Transverse colon (tissue), 4 donors: ENCODE data around the gene NCMAP. TPM values are rescaled to one million over a fixed set of nuclear protein-coding genes. Genes with fewer than 3 reads are reported as not detected.

Experiments
- DNase-seq: peaks from one replicate; pipeline ENCODE4 v3.0.0-alpha.2; 2019
- H3K27ac ChIP-seq, 4 donors: fragments of 200-600 bp; sonication (generic); 2 replicates each; pipeline ENCODE4 v1.5.1; 2016 to 2018; ENCODE audit warnings: inconsistent platforms in 4 of 4
- H3K27me3 ChIP-seq: fragments of 200-600 bp; sonication (generic); 2 replicates; pipeline ENCODE4 v1.5.1; 2017; ENCODE audit warnings: inconsistent platforms
- H3K36me3 ChIP-seq, 4 donors: fragments of 200-600 bp; sonication (generic); 2 replicates each; pipeline ENCODE4 v1.5.1; 2017 to 2019; ENCODE audit warnings: inconsistent platforms in 4 of 4
- H3K4me1 ChIP-seq, 4 donors: fragments of 200-600 bp; sonication (generic); 2 replicates each; pipeline ENCODE4 v1.5.1; 2017 to 2020; ENCODE audit warnings: inconsistent platforms in 4 of 4
- H3K4me3 ChIP-seq, 4 donors: fragments of 200-600 bp; sonication (generic); 1 replicate in 1 of 4; 2 replicates in 3 of 4; pipeline versions ENCODE4 v1.5.1 to v1.6.1; 2017 to 2019; ENCODE audit warnings: inconsistent platforms in 4 of 4
- H3K9me3 ChIP-seq, 2 donors: fragments of 200-600 bp; sonication (generic); 2 replicates each; pipeline ENCODE4 v1.5.1; 2017 to 2019; ENCODE audit warnings: inconsistent platforms in 2 of 2
- EP300 ChIP-seq: sonication (generic); formaldehyde crosslinking; IDR thresholded peaks from one replicate; pipeline ENCODE4 v1.6.1; 2017; ENCODE audit warnings: antibody characterized with exemption, low read depth
- POLR2A ChIP-seq: fragments of 450-650 bp; IDR thresholded peaks from one replicate; pipeline ENCODE4 v1.6.1; 2016; ENCODE audit warnings: antibody characterized with exemption, mild to moderate bottlenecking, moderate library complexity
- POLR2AphosphoS5 ChIP-seq, 3 donors: sonication (generic); formaldehyde crosslinking; IDR thresholded peaks; one replicate each; pipeline ENCODE4 v1.6.1; 2016; ENCODE audit warnings: antibody characterized with exemption in 3 of 3
- WGBS, 2 donors: methylation state at CpG; one replicate each; pipeline ENCODE4 v1.1.5; 2018; ENCODE audit warnings: low coverage in 1 of 2; 5-methylcytosine and 5-hydroxymethylcytosine counted together
- in situ Hi-C, 4 donors: fragments of 200-750 bp; cut with MboI; loops; one replicate each; pipeline versions ENCODE4 v1.15.0 to v1.15.1; 2017; ENCODE audit warnings: low sequenced_read_pairs in 3 of 4, low pct_ligation_motif_present in 1 of 4, low pct_unique_long_range_greater_than_20kb in 1 of 4
- intact Hi-C: fragments of 100-400 bp; cut with DNase I; formaldehyde crosslinking; loops from one replicate; pipeline ENCODE4 v1.15.1; 2023; ENCODE audit warnings: low total_unique reads
- total RNA-seq, 4 donors: library from RNA; depleted of rRNA; stranded (reverse); fragments of >200 nt; gene quantifications; one replicate each; pipeline ENCODE4 v1.1.0, GENCODE V29; 2016
- TF ChIP-seq, protein P1 (sequence below), 5 experiments: fragments of 200-600 bp in 3 of 5; fragments of 450-650 bp in 2 of 5; sonication (generic) in 3 of 5; IDR thresholded peaks; 1 replicate in 2 of 5; 2 replicates in 3 of 5; pipeline ENCODE4 v1.5.1; 2016 to 2017; ENCODE audit warnings: antibody characterized with exemption in 5 of 5, inconsistent platforms in 3 of 5, mild to moderate bottlenecking in 2 of 5, moderate library complexity in 1 of 5

The NCMAP gene
- total RNA-seq, 4 donors from 2014 or later, result 0.37 to 2.2 (median 1.4) TPM; not detected in 1

DNA sequence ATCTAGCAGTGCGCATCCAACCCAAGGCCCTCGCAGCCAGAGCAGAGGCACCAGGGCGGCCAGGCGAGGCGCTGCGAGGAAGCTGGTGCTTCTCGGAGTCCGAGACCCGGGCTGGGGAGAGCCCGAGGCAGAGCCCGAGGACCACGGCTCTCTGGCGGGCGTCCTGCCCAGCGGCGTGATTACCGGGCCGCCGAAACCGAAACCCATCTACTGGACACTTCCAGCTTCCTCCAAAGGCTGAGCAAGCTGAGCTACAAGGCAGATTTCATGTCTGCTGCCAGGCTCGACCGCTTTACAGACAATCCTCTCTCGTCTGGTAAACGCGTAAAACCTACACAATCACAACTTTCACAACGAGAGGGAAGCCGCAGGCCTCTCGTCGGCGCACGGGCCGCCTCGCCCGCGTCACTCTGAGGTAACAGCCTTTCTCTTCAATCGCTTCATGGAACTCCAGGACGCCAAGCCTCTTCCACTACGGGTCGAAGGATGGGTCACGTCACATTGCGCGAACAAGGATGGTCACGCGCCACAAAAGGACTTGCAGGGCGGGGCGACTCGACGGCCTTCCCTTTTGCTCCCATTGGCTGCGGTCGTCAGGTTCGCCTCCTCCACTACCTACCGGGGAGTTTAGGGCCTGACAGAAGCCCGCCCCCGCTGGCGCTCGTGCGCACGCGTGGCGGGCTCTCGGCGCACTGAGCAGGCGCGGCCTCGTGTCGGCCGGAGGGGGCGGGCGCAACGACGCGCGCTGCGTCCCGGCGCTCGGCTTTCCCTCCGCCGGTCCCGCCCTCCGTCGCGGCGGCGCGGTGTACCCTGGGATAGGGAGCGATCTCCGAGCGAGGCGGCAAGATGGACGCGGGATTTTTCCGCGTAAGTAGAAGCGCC lies 86.8 kb downstream of the NCMAP start, which contains the start of gene SRRM1:
TSS of gene SRRM1 (plus strand) at position 822 of the 882 bp plus-strand sequence. CDS start at position 847, 25 bp downstream.
- Histone ChIP-seq H3K27me3 (no peaks in the 10 kb centered on the region), H3K36me3 (peaks cover 0 to 19% (median 7%) of the 10 kb centered on the region in 4 donors), H3K27ac (peak within 1 kb of the TSS; percentile 97 to 100 (median 99)), H3K4me1 (peaks cover 15 to 34% (median 29%) of the 10 kb centered on the region in 4 donors), H3K9me3 (no peaks in the 10 kb centered on the region), H3K4me3 (peak within 1 kb of the TSS; percentile 66 to 95 (median 84))
- 0% methylated on average over 77 of the region's 95 CpGs; no CpG with 5 or more reads in 1 of the 2 donors for WGBS, 2 donors
- intact Hi-C loops, result no loop called here
- DNase-seq, result peak; percentile 99
- peak; percentile 100 for TF ChIP-seq POLR2A
- TF ChIP-seq POLR2AphosphoS5 (IDR thresholded peaks at IDR 0.05), result peak; percentile 100
- TF ChIP-seq, protein P1, sequence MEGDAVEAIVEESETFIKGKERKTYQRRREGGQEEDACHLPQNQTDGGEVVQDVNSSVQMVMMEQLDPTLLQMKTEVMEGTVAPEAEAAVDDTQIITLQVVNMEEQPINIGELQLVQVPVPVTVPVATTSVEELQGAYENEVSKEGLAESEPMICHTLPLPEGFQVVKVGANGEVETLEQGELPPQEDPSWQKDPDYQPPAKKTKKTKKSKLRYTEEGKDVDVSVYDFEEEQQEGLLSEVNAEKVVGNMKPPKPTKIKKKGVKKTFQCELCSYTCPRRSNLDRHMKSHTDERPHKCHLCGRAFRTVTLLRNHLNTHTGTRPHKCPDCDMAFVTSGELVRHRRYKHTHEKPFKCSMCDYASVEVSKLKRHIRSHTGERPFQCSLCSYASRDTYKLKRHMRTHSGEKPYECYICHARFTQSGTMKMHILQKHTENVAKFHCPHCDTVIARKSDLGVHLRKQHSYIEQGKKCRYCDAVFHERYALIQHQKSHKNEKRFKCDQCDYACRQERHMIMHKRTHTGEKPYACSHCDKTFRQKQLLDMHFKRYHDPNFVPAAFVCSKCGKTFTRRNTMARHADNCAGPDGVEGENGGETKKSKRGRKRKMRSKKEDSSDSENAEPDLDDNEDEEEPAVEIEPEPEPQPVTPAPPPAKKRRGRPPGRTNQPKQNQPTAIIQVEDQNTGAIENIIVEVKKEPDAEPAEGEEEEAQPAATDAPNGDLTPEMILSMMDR (IDR thresholded peaks at IDR 0.05), result peak in 1 of 5 experiments; percentile 16
- TF ChIP-seq EP300, result no peak
- in situ Hi-C loops, result no loop called here

DNA sequence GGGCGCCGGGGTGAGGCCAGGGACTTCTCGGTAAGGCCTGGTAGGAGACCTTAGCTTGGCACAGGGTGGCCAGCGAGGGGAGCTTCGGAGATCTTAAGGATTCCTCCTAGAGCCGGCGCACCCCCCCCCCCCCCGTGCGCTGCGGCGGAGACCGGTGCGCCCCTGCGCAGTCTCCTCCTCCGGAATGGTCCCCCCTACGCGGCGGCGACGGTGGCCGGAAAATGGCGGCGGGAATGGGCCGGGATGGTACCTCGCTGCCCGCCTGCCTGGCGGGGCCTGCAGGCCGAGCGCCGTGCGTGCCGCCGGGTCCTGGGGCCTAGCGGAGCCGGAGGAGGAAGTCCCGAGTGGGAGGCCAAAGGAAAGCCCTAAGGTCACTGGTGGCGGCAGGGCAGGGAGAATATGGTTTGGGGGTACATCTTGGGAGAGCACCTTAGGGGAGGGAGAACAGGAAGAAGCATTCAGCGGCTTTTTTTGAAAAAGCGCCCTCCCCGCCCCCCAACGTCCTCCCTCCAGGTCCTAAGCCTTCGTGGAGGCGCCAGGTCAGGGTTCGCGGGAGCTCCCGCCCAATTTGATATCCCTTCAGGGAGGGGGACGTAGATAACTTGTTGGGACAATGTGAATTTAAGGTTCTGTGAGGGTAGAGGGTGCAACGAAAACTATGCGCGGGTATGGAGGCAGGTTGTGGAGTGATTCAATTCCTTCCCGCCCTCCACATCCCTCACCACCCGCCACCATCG lies 87.6 kb downstream of the NCMAP start:
- intact Hi-C loops, result no loop called here
- no peaks in the 10 kb centered on the region for H3K27me3 ChIP-seq
- WGBS, 2 donors, result 0 to 9% methylated on average over 4 to 43 of the region's 53 CpGs
- in situ Hi-C loops, result no loop called here
- TF ChIP-seq POLR2AphosphoS5 (IDR thresholded peaks at IDR 0.05), result no peak
- no peak for TF ChIP-seq EP300
- TF ChIP-seq, protein P1 (IDR thresholded peaks at IDR 0.05), result no peak
- TF ChIP-seq POLR2A, result no peak
- H3K9me3 ChIP-seq, result no peaks in the 10 kb centered on the region
- peaks cover 15 to 34% (median 29%) of the 10 kb centered on the region in 4 donors for H3K4me1 ChIP-seq
- DNase-seq, result peak; percentile 44
- peak overlapping the region; percentile 92 to 100 (median 95) for H3K27ac ChIP-seq
- peak overlapping the region; percentile 62 to 95 (median 84) for H3K4me3 ChIP-seq
- H3K36me3 ChIP-seq, result peaks cover 0 to 27% (median 11%) of the 10 kb centered on the region in 4 donors

DNA sequence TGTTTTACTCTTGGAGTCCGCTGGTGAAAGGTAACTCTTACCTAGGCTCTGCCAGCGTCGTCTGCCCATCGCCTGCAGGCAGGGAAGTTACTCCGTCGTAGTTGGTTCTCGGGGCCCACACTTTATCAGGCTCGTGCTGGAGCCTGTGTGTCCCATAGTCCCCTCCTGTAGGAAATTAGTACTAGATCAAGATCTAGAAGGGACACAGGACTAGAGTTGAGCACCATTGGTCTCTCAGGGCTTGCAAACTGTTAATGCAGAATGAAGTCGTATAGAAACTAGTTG lies 88.2 kb downstream of the NCMAP start:
- in situ Hi-C loops (no loop called here), intact Hi-C loops (no loop called here)
- TF ChIP-seq EP300 (no peak), POLR2A (no peak), POLR2AphosphoS5 (IDR thresholded peaks at IDR 0.05) (no peak)
- TF ChIP-seq, protein P1 (IDR thresholded peaks at IDR 0.05), result no peak
- Histone ChIP-seq H3K36me3 (peaks cover 0 to 32% (median 13%) of the 10 kb centered on the region in 4 donors), H3K27me3 (no peaks in the 10 kb centered on the region), H3K4me3 (peak overlapping the region; percentile 62 to 95 (median 84)), H3K9me3 (no peaks in the 10 kb centered on the region), H3K27ac (peak overlapping the region; percentile 92 to 100 (median 95)), H3K4me1 (peaks cover 15 to 34% (median 29%) of the 10 kb centered on the region in 4 donors)
- DNase-seq, result peak; percentile 19
- WGBS, 2 donors, result 0% methylated on average over 2 to 9 of the region's 9 CpGs

DNA sequence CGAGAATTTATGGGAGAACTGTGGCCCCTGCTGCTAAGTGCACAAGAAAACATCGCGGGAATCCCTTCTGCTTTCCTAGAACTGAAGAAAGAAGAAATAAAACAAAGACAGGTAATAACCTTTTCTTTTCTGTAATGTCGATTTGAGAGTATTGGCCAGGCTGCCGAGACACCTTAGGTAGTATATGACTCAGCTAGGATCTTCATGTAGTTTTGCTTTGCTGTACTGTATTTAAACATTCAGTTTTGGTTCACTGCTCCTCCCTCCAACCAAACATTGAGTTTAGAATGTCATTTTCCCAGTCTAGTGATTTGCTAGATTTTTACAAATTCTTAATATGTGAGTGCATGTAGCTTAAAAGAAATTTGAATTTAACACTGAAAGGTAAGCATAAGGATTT lies 93.0 kb downstream of the NCMAP start:
- Histone ChIP-seq H3K9me3 (no peaks in the 10 kb centered on the region), H3K4me3 (no peak overlapping the region), H3K4me1 (peaks cover 15 to 25% (median 20%) of the 10 kb centered on the region in 4 donors), H3K27ac (no peak overlapping the region), H3K27me3 (no peaks in the 10 kb centered on the region), H3K36me3 (peaks cover 0 to 81% (median 37%) of the 10 kb centered on the region in 4 donors)
- no peak for DNase-seq
- intact Hi-C loops (no loop called here), in situ Hi-C loops (no loop called here)
- WGBS, 2 donors, result 77 to 89% methylated on average over 5 of the region's 5 CpGs
- TF ChIP-seq POLR2AphosphoS5 (IDR thresholded peaks at IDR 0.05) (no peak), EP300 (no peak), POLR2A (no peak)
- TF ChIP-seq, protein P1 (IDR thresholded peaks at IDR 0.05), result no peak
